T-helper 2 cell treated with Interferon-gamma antibody and Interleukin-4, amounts not matched to agents 5 μg/mL and 100 μg/mL, for 36 hours (primary cell): ENCODE measurements around the gene EHD4.

Source experiments
- DNase-seq: peaks from one replicate; pipeline ENCODE4 v3.0.0; 2021; ENCODE audit warnings: low spot score
- H3K27ac Mint-ChIP-seq: one replicate; pipeline ENCODE4 v1.8.0; 2021; ENCODE audit warnings: mild to moderate bottlenecking, mixed read lengths
- H3K27me3 Mint-ChIP-seq: one replicate; pipeline ENCODE4 v1.8.0; 2021; ENCODE audit warnings: low read depth, mixed read lengths
- H3K36me3 Mint-ChIP-seq: one replicate; pipeline ENCODE4 v1.8.0; 2021; ENCODE audit warnings: low read depth, mixed read lengths
- H3K4me1 Mint-ChIP-seq: one replicate; pipeline ENCODE4 v1.8.0; 2021; ENCODE audit warnings: low read depth, mixed read lengths
- H3K4me3 Mint-ChIP-seq: one replicate; pipeline ENCODE4 v1.8.0; 2022; ENCODE audit warnings: mild to moderate bottlenecking, moderate library complexity, mixed read lengths
- H3K9me3 Mint-ChIP-seq: one replicate; pipeline ENCODE4 v1.8.0; 2021; ENCODE audit warnings: mixed read lengths

Gene EHD4

DNA sequence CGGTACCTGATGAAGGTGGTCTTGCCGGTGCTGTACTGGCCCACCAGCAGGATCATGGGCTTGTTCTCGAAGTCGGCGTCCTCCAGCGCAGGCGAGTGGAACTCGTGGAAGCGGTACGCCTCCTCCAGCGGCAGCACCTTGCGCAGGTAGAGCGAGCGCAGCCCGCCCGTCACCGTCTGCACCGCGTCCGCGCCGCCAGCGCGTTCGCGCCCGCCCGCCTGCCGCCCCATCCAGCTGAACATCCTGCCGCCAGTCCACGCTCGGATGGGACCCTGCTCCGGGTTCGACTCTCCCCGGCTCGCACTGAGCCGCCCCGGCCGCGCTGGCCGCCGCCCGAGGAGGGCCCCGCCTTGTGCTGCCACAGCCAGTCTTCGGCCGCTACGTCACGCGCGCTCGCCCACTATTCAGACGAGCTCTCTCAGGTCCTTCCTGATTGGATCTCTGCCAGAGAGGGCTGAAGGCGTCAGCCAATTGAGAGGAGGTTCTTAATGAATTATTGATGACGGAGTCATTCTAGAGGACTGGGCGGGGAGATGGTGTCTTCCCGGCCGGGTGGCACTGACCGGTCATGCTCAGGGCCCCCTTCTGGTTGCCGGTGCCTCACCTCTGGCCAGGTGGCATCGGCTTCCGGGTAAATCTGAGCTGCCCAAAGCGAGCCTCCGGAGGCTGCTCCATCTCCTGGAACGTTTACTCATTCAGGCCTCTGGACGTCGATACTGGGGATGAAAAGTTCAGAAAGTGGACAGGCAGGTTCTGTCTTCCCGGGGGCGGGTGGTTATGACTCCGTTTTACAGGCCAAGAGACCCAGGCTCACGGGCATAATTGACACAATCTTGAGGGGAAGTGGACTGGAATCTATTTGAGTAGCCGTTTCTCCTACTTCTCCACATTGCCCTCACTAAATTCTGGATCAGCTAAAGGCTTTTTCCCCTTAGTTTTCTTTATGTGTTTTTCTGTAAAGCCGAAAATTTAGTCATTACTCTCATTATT, at the start of gene EHD4:
EHD4 (minus strand) TSS at position 305 of the 990 bp plus-strand sequence; CDS start at position 242, 63 bp downstream.
- peak; percentile 98 for DNase-seq
- H3K9me3 Mint-ChIP-seq = no peaks in the 10 kb centered on the region
- H3K27ac Mint-ChIP-seq = peak within 1 kb of the TSS; percentile 89
- H3K4me3 Mint-ChIP-seq = peak within 1 kb of the TSS; percentile 90
- peaks cover 42% of the 10 kb centered on the region for H3K4me1 Mint-ChIP-seq
- H3K36me3 Mint-ChIP-seq = no peaks in the 10 kb centered on the region
- H3K27me3 Mint-ChIP-seq = peaks cover 17% of the 10 kb centered on the region

GRCh38 chr15:42021593-42021992, 49.2 kb upstream of the EHD4 start:
- no peak overlapping the region for H3K27ac Mint-ChIP-seq
- peaks cover 5% of the 10 kb centered on the region for H3K27me3 Mint-ChIP-seq
- DNase-seq = no peak
- no peaks in the 10 kb centered on the region for H3K4me1 Mint-ChIP-seq
- H3K4me3 Mint-ChIP-seq = no peak overlapping the region
- no peaks in the 10 kb centered on the region for H3K9me3 Mint-ChIP-seq
- H3K36me3 Mint-ChIP-seq = no peaks in the 10 kb centered on the region

DNA sequence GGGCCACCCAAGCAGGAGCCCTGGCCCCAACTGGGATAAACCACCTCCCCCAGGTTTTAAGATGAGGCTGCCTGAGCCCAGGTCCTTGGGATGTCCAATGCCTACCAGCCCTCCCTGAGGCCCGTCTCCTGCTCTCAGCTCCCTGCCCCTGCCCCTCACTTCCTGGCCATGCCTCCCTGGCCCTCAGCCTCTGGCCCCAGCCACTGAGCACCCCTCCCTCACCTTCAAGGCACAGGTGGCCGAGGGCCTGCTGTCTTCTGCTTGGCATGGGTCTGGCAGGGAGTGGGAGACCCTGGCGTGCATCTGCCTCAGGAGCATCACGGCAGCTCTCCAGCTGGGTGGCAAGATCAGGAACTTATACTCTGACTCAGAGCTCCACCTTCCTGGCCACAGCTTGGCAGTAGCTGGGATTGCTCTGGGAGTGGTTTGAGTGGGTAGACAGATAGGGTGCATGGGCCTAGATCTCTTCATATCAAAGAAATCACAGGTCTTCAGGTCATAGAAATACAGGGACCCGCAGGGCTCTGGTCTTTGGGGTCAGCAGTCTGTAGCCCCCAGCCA, 48.4 kb upstream of the EHD4 start, which contains the start of gene PLA2G4E:
PLA2G4E (minus strand) TSS at position 330 of the 561 bp plus-strand sequence; CDS start at position 318, 12 bp downstream.
- H3K36me3 Mint-ChIP-seq = no peaks in the 10 kb centered on the region
- H3K9me3 Mint-ChIP-seq = no peaks in the 10 kb centered on the region
- peaks cover 2% of the 10 kb centered on the region for H3K27me3 Mint-ChIP-seq
- H3K4me1 Mint-ChIP-seq = no peaks in the 10 kb centered on the region
- H3K4me3 Mint-ChIP-seq = no peak within 1 kb of the TSS
- DNase-seq = no peak
- no peak within 1 kb of the TSS for H3K27ac Mint-ChIP-seq

DNA sequence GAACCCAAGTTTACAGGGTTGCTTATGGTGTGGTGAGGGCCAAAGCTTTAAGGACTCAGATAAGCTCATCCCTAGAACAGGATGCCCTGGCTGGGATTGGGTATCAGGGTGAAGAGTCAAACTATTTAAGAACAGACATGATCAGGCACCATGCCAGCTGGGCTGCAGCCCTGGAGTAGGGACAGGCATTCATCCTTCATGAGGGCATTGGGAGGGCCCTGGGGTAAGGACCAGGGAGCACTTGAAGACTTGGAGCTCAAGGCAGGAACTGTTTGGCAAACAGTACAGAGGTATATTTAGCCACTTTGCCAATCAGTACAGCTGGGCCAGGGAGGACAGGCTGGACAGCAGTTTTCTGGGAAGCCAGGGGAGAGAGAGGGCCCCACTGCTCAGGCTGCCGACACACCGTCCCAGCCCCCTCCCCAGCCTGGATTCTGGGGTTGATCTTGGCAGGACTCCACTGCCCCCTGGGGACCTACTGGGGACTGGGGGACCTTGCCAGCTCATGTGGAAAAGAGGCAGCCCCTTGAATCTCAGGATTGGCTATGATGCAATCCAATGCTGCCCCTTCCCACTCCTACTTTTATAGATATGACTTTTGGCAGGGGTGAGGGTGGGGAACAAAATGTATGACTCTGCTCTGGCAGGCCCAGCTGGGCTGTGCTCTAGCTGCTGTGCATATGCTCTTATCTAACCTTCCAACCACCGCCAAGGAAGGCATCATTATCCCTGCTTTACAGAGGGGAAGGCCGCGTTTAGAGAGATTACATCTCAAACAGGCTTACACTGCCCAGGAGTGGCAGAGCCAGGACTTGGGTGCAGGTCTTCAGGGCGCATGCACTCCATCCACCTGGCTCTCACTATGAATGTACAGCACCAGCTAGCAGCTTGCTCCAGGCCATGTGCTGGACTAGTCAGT, 46.2 kb upstream of the EHD4 start:
- no peak for DNase-seq
- H3K9me3 Mint-ChIP-seq = no peaks in the 10 kb centered on the region
- H3K36me3 Mint-ChIP-seq = no peaks in the 10 kb centered on the region
- no peaks in the 10 kb centered on the region for H3K4me1 Mint-ChIP-seq
- H3K4me3 Mint-ChIP-seq = no peak overlapping the region
- H3K27me3 Mint-ChIP-seq = peaks cover 2% of the 10 kb centered on the region
- no peak overlapping the region for H3K27ac Mint-ChIP-seq

GRCh38 chr15:42016971-42017370, 44.6 kb upstream of the EHD4 start:
- no peak for DNase-seq

DNA sequence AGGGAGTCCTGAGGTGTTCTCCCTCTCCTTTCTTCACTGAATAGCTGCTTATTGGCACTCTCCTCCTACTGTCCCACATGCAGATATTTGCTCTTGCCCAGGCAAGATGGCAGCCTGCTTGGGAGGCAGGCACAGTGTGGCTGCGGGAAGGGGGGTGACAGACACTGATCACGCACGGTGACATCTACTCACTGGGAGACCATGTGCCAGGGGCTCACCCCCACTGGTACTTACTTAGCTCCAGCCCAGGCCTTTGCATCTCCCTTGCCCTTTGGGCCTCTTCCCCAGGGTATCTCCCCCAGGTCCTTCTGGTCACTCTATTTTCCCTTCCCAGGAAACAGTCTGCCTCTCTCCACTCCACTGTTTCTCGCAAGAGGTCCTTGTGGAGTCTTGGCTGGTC, 42.0 kb upstream of the EHD4 start:
- Mint-ChIP-seq H3K27ac (no peak overlapping the region), H3K4me1 (peaks cover 11% of the 10 kb centered on the region), H3K4me3 (no peak overlapping the region), H3K27me3 (peaks cover 2% of the 10 kb centered on the region), H3K36me3 (no peaks in the 10 kb centered on the region), H3K9me3 (no peaks in the 10 kb centered on the region)
- no peak for DNase-seq

More at GRCh38 chr15:42016971-42017370, 44.6 kb upstream of the EHD4 start:
- H3K36me3 Mint-ChIP-seq = no peaks in the 10 kb centered on the region
- H3K4me1 Mint-ChIP-seq = no peaks in the 10 kb centered on the region
- no peak overlapping the region for H3K4me3 Mint-ChIP-seq
- peaks cover 2% of the 10 kb centered on the region for H3K27me3 Mint-ChIP-seq
- H3K9me3 Mint-ChIP-seq = no peaks in the 10 kb centered on the region
- no peak overlapping the region for H3K27ac Mint-ChIP-seq

GRCh38 chr15:42012928-42013482, 40.6 kb upstream of the EHD4 start:
- peaks cover 11% of the 10 kb centered on the region for H3K4me1 Mint-ChIP-seq
- H3K27ac Mint-ChIP-seq = no peak overlapping the region
- no peaks in the 10 kb centered on the region for H3K36me3 Mint-ChIP-seq
- no peaks in the 10 kb centered on the region for H3K9me3 Mint-ChIP-seq
- no peak for DNase-seq
- no peak overlapping the region for H3K4me3 Mint-ChIP-seq
- peaks cover 2% of the 10 kb centered on the region for H3K27me3 Mint-ChIP-seq

DNA sequence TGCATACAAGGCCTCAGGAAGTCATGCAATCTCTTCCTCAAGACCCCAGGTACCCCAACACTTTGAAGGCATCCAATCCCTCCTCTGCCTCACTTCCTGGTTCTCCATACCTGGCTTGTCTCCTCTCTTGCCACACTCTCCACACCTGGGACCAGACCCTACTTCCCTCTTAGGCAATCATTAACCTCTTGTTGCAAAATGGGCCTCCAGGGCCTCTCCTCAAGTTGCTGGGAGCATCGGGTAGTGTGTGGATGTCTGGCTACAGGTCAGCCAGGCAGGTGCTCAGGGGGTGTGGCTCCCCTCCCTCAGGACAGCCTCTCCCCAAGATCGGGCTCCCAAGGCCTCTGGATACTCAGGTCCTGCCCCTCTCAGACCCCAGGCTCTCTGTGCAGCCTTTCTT, 39.9 kb upstream of the EHD4 start:
- Mint-ChIP-seq H3K4me1 (peaks cover 11% of the 10 kb centered on the region), H3K27ac (peak overlapping the region; percentile 47), H3K36me3 (no peaks in the 10 kb centered on the region), H3K27me3 (peaks cover 1% of the 10 kb centered on the region), H3K4me3 (no peak overlapping the region), H3K9me3 (no peaks in the 10 kb centered on the region)
- DNase-seq = no peak

DNA sequence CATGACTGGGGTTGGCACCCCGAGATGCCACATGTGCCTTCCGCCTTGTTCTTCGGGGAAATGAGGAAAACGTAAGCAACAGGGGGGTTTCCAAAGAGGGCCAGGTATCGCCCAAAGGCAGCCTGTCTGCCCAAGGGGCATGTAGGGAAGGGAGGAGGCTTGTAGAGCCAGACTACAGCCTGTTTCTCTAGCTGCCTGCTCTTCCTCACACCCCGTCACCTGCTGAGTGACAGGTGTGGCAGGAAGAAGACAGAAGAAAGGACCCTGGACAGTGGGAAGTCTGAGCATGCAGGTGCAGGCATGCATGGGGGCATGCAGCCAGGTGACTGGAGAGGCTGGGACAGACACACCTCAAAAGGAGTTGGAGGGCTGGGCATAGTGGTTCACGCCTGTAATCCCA, 38.7 kb upstream of the EHD4 start:
- no peaks in the 10 kb centered on the region for H3K9me3 Mint-ChIP-seq
- no peak overlapping the region for H3K4me3 Mint-ChIP-seq
- peaks cover 11% of the 10 kb centered on the region for H3K4me1 Mint-ChIP-seq
- no peak overlapping the region for H3K27ac Mint-ChIP-seq
- DNase-seq = no peak
- no peaks in the 10 kb centered on the region for H3K27me3 Mint-ChIP-seq
- no peaks in the 10 kb centered on the region for H3K36me3 Mint-ChIP-seq

DNA sequence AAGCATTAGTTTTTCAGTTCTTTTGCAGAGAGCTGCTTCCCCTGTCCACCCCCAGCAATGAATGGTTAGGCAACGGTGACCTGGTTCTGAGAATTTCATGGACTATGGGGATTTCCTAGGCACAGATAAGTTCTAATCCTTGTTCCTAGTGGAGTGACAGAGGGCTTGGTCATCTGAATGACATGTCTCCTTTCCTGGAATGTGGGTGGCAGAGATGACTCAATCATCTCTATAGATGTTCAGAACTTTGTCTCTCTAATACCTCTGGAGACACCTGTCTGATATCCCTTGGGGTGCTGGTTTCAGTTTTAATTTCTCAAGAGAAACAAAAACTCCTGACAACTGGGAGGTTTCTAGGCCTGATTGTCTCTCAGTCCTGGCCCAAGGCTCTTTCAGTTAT, 38.1 kb upstream of the EHD4 start:
- no peak for DNase-seq
- H3K4me3 Mint-ChIP-seq = no peak overlapping the region

DNA sequence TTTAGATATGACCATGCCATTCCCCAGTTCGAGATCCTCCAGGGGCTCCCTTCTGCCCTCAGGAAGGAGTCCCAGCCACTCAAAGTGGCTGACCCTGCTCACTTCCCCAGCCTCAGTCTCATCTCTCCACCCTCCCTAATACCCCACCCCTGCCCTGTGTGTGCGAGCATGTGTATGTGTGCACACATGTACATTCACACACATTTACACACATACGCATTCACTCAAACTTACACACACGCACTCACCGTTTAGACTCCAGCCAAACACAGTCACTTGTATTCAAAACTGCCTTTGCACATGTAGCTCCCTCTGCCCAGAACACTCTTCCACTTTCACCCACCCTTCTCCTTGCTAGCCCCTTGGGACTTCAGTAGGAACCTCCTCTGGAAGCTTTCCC, 37.1 kb upstream of the EHD4 start:
- no peak overlapping the region for H3K27ac Mint-ChIP-seq

More for the DNA sequence above, 38.1 kb upstream of the EHD4 start:
- H3K27me3 Mint-ChIP-seq = no peaks in the 10 kb centered on the region
- no peaks in the 10 kb centered on the region for H3K36me3 Mint-ChIP-seq
- H3K27ac Mint-ChIP-seq = no peak overlapping the region
- H3K4me1 Mint-ChIP-seq = peaks cover 11% of the 10 kb centered on the region
- H3K9me3 Mint-ChIP-seq = no peaks in the 10 kb centered on the region

GRCh38 chr15:42009022-42009421, 36.7 kb upstream of the EHD4 start:
- Mint-ChIP-seq H3K4me3 (no peak overlapping the region), H3K27ac (no peak overlapping the region), H3K4me1 (peaks cover 11% of the 10 kb centered on the region), H3K27me3 (peaks cover under 1% of the 10 kb centered on the region), H3K36me3 (no peaks in the 10 kb centered on the region), H3K9me3 (no peaks in the 10 kb centered on the region)
- no peak for DNase-seq

More for the DNA sequence above, 37.1 kb upstream of the EHD4 start:
- H3K27me3 Mint-ChIP-seq = no peaks in the 10 kb centered on the region
- H3K36me3 Mint-ChIP-seq = no peaks in the 10 kb centered on the region
- no peak for DNase-seq
- H3K9me3 Mint-ChIP-seq = no peaks in the 10 kb centered on the region
- H3K4me3 Mint-ChIP-seq = no peak overlapping the region
- peaks cover 11% of the 10 kb centered on the region for H3K4me1 Mint-ChIP-seq

DNA sequence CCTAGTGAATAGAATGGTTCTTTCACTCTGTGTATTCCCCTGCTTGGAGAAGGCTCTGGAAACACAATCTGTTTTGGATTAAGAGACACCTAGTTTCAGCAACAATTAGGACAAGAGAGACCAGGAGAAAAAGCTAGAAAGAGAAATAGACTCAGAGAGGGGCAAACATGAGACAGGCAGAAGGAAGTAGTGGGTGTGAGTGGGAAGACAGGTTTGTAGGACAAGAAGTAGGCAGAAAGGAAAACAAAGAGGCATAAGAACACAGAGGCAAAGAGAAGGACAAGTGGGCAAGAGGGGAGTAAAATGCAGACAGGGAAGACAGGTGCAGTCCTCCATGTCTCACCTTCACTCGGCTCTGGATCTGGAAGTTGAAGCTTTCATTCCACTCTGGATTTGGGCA, 35.0 kb upstream of the EHD4 start:
- H3K9me3 Mint-ChIP-seq = no peaks in the 10 kb centered on the region
- DNase-seq = no peak
- H3K27ac Mint-ChIP-seq = no peak overlapping the region
- H3K36me3 Mint-ChIP-seq = no peaks in the 10 kb centered on the region
- H3K4me3 Mint-ChIP-seq = no peak overlapping the region
- H3K27me3 Mint-ChIP-seq = peaks cover 4% of the 10 kb centered on the region
- peaks cover 11% of the 10 kb centered on the region for H3K4me1 Mint-ChIP-seq
